Stimulated activated CD4-positive, alpha-beta T cell treated with anti-CD3 and anti-CD28 coated beads, Interleukin-2, amount 100 ng/mL, for 24 hours (primary cell): ENCODE measurements around the gene PTRH1.

Experiments
- DNase-seq, 2 donors: peaks; one replicate each; pipeline ENCODE4 v3.0.0-alpha.2; 2020

The PTRH1 gene

DNA sequence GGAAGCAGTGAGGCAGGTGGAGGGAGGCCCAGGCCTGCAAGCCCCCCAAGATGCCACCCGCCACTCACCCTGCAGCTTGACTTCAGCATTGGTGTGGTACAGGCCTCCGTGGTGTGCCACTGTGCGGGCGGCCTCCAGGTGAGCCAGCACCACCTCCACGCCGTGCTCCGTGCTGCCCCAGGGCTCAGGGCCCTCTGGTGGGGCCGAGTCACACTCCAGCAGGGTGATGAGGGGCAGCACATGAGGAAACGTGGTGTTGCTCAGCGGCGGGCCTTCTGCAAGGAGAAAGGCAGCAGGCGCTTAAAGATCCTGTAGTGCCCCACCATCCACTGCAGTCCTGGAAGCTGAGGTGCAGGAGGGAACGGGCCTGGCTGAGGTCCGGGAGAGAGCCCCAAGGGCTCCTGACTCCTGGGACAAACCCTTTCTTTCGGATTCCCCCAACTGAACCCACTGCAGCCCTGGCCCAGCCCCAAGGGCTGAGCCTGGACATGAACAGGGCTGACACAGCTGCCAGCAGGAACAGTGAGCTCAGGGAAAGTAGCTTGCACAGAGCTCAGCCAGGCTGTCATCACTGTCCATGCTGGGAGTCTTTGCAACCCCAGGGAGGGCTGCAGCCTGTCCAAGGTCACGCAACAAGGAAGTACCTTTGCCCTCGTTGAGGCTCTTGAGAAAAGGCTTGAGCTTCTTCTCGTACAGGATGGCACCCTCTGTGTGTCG lies 24.3 kb upstream of the PTRH1 start:
- DNase-seq: no peak

- DNase-seq: no peak
These were observed 23.2 kb upstream of the PTRH1 start for GRCh38 chr9:127738666-127739065.

GRCh38 chr9:127735530-127736185 lies 20.2 kb upstream of the PTRH1 start:
- DNase-seq: no peak

DNA sequence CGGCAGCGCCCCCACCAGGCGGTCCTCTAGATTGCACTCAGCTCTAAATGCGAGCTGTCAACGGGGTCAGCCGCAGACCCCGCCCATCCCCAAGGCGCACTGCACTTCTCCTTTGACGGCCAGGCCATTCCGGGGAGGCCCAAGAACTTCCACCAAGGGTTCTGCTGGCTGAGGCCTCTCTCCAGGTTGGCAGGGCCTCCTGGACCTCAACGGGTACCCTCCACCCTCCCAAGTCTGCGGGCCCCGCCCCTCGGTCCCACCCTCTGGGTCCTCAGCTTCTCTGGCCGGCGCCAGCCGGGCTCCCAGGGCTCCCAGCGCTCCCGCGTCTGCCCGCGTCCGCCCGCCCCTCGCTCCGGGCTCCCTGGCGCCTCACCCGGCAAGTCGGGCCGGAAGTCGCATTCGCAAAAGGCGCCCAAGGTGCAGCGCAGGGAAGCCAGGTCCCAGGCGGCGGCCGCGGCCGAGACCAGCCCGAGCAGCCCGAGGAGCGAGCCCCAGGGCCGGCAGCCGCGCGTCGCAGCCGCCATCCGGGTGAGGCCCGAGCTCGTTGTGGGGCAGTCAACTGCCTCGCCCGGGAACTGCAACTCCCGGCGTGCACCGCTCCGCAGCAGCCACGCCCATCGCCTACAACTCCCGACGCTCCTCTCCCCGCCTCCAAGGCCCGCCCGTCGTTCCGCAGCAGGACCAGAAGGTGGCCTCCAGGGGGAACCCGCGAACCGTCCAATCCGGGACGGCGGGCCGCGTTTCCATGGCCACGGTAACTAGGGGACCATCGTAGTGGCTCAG lies 19.5 kb upstream of the PTRH1 start, which contains the start of gene TOR2A:
TSS of gene TOR2A (minus strand) at position 548 of the 783 bp plus-strand sequence. CDS start at position 524, 24 bp downstream.
- DNase-seq: peak; percentile 99

- DNase-seq: no peak
These were observed 18.8 kb upstream of the PTRH1 start for GRCh38 chr9:127734247-127734746.

DNA sequence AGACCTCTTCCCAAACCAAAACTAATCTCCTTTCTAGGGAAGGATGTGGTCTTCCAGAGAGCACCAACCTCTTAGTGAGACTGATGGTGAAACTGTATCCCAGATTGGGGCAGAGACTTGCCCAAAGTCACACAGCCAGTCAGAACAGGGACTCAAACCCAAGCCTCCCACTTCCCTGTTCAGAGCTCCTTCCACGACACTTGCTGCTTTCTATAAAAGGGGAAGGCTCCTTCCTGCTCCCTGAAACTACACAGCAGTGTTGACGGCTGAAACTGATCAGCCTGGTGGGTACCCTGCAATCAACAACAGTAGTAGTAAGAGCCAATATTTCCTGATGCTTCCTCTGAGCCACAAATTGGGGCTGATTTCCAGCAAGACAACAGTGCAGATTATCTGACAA lies 18.2 kb upstream of the PTRH1 start:
- no peak for DNase-seq

DNA sequence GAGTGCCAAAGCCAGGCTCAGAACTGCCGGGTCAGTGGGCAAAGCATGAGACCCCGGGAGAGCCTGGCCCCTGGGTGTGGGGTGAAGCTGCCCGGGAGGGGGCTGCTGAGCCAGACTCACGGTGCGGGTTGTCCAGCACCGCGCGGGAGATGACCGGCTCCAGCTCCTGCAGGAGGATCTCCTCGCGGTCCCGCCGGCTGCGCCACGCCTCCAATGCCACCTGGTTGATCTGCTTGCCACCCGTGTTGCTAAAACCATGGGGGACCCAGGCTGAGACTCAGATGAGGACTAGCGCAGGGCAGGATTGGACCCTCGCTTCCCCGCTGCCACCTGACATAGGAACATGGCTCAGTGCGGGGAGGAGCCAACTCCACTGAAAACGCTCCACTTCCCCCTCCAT lies 17.0 kb upstream of the PTRH1 start:
- no peak for DNase-seq

- DNase-seq: no peak
These were observed 16.5 kb upstream of the PTRH1 start for GRCh38 chr9:127731938-127732337.

DNA sequence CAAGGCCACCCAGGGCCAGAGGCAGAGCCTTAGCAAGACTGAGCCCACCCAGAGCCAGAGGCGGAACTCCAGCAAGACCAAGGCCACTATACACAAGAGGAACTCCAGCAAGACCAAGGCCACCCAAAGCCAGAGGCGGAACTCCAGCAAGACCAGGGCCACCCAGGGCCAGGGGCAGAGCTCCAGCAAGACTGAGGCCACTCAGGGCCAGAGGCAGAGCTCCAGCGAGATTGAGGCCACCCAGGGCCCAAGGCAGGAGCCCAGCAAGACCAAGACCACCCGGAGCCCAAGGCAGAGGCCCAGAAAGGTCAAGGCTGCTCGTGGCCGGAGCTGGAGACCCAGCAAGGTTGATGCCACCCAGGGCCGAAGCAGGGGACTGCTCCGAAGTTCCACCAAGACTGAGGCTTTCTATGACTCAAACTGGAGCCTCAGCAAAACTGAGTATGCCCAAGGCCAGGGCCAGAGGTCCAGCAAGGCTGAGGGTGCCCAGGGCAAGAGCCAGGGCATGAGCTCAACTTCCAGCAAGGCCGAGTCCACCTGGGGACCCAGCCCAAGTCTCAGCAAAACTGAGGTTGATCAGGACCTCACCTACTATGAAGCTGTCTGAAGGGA lies 15.4 kb upstream of the PTRH1 start:
- no peak for DNase-seq

GRCh38 chr9:127730262-127730661 lies 14.8 kb upstream of the PTRH1 start:
- DNase-seq: no peak

DNA sequence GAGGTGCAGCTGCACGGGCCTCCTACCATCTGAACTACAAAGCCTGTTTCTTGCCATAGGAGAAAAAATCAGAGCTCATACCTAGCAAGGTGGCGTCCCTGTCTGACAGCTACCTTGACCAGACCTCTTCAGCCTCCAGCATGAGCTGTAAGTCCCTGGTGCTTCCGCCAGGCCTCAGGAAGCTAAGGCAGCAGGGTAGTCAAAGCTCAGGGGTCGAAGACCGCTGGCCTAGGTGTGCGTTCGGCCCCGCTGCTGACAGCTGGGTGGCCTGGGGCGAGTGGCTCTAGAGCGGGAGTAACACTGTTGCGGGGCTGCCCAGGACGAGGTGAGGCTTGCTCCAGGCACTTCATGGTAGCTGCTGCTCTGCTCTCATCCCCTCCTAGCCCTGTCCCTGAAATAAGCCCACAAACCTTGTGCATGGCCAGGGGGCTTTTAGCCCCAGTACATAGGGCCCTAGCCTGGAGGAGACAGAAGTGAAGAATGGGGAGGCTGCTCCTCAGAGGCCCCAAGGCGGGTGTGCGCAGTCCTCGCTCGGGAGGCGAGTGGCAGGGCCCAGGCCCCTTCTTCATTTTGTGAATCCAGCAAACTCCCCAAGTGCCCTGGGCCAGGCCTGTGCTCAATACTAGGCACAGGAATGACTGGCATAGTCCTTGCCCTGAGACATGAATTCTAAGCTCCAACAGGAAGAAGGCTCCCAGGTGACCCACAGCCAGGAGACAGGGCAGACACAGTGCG lies 14.2 kb upstream of the PTRH1 start:
- no peak for DNase-seq

DNA sequence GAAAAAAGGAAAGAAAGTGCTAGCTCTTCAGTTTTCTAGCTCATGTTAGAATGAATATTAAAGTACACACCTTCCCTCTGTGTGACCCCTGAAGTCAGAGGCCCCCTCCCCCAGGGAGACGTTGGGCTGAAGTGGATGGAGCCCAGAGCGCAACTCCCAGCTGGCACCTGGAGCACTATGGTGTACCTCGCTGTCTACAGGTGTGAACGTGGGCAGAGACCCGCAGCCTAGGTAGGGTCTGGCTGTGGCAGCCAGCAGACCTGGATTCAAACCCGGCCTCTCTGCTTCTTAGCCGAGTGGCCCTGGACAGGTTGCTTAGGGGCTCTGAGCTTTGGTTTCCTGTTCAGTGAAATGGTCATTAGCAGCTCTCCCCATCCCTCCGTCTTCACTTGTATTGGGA lies 13.3 kb upstream of the PTRH1 start:
- no peak for DNase-seq

DNA sequence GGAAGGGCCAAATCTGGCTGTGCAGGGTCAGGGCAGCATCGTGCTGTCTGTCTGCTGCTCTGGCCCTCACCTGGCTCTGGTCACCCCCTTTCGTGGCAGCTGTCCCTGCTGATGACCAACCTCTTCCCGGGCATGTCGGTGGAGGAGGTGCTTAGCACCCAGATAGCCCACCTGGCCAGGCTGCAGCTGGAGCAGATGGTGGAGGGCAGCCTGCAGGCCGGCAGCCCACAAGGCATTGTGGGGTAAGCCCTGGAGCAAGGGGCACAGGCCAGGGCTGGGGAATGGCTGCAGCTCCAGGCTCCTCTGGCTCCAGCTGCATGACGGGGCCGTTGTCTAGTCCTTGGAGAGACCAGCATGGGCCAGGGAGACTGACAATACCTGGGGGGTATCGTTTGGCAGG lies 11.4 kb upstream of the PTRH1 start:
- DNase-seq: no peak

GRCh38 chr9:127724012-127724411 lies 8.5 kb upstream of the PTRH1 start:
- no peak for DNase-seq

GRCh38 chr9:127723444-127723843 lies 8.0 kb upstream of the PTRH1 start:
- DNase-seq: no peak

DNA sequence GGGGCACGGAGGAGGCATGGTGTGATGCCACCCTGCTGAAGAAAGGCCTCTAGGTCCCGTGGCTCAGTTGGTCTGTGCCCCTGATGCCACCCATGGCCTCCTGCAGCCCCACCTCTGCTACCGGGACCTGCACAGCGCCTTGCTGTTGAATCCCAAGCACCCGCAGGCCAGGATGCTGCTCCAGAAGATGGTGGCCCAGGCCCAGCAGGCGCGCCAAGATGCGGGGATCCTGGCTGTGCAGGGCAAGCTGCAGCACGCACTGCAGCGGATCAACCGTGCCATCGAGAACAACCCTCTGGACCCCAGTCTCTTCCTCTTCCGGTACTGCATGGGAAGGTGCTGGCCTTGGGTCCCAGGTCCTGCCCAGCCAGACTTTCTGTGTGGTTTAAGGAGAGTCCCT lies 7.5 kb upstream of the PTRH1 start:
- DNase-seq: no peak

DNA sequence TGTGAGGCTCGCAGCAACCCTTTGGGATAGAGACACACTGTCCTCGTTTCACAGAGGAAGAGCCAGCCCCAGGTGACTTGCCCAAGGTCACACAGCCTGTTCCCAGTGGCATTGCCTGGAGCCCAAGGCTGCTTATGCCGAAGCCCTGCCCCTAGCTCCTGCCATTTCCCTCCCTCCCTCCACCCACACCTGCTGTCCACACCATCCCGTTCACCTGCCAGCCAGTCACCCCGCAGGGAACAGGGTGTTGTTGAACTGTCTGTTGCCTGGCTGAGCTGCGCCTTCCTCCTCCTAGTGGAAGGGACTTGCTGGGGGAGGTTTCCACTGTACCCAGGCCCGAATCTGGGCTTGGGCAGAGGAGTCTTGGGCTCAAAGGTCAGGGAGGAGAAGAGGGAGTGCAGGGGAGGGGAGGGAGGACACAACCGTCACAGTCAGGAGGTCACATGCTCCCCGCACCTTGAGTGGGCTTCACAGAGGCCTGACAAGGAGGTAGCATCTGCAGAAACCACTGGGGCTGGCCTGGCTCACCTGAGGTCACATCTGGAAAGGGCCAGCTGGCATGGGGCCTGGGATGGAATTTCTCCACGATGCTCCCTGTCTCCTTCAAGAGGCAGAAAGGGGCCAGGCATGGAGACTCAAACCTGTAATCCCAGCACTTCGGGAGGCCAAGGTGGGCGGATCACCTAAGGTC lies 6.7 kb upstream of the PTRH1 start:
- no peak for DNase-seq

- no peak for DNase-seq
These were observed 5.9 kb upstream of the PTRH1 start for GRCh38 chr9:127721391-127721821.

- no peak for DNase-seq
These were observed 5.4 kb upstream of the PTRH1 start for GRCh38 chr9:127720865-127721227.

GRCh38 chr9:127720031-127720864 lies 4.8 kb upstream of the PTRH1 start:
- no peak for DNase-seq

- DNase-seq: no peak
These were observed 2.3 kb upstream of the PTRH1 start for GRCh38 chr9:127717766-127718165.
